Left lobe of liver (tissue), 2 donors: ENCODE results near the gene TYW1B. TPM values are rescaled to one million over a fixed set of nuclear protein-coding genes. Genes with fewer than 3 reads are reported as not detected.
"Not testable (repeated sequence)": the region's sequence is repeated elsewhere in the genome, so short reads cannot be mapped to it uniquely, and the experiment has no call there.

Source experiments
- ATAC-seq: fragments of 200-7000 bp; cut with Tn5 transposase; one replicate; pipeline ENCODE4 v1.9.1; 2020; ENCODE audit warnings: mild to moderate bottlenecking, moderate library complexity
- DNase-seq: peaks from one replicate; pipeline ENCODE4 v3.0.0-alpha.2; 2020; ENCODE audit warnings: low spot score
- total RNA-seq: library from RNA; stranded (reverse); gene quantifications from one replicate; pipeline ENCODE4 v1.2.1, GENCODE V29; 2021
- donor health status: DM: no; HTN: no; CAD: no; lungs with moderate emphysema.
- donor health status: DM: no; HTN: yes; CAD: no.

TYW1B gene
- total RNA-seq, 1 donor from 2014 or later: 1.5 TPM

DNA sequence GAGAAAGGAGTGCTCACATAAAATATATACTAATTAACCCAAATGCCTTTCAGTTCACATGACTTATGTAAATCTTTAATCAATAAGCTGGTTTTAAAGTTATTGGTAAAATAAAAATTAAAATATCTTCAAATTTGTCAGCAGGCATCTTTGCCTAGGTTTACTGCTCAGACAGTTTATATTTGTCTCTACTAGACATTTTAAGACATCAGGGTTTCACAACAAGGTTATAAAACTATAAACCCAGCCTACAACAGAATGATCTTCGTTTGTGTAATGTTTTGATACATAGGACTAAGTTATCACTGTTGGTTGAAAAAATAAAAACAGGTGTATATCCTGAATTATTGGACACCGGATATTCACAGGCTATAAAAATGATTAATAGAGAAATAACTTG lies 67.4 kb downstream of the TYW1B start:
- ATAC-seq: no peak
- no peak for DNase-seq

GRCh38 chr7:72754312-72754711 lies 73.7 kb downstream of the TYW1B start:
- peak; percentile 38 for ATAC-seq
- DNase-seq: no peak

DNA sequence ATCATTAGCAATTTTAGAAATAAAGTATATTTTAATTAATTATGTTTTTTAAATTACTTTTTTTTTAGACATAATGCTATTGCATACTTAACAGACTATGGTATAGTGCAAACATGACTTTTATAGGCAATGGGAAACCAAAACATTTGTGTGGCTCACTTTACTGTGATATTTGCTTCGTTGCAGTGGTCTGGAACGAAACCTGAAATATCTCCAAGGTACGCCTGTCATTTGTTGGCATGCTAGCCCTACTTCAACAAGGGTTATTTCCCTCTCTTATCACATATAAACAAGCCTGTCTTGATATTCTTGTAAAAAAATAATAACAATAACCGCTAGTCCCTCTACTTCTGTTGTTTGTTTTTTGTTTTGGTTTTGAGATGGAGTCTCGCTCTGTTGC lies 74.2 kb downstream of the TYW1B start:
- ATAC-seq (no peak), DNase-seq (no peak)

DNA sequence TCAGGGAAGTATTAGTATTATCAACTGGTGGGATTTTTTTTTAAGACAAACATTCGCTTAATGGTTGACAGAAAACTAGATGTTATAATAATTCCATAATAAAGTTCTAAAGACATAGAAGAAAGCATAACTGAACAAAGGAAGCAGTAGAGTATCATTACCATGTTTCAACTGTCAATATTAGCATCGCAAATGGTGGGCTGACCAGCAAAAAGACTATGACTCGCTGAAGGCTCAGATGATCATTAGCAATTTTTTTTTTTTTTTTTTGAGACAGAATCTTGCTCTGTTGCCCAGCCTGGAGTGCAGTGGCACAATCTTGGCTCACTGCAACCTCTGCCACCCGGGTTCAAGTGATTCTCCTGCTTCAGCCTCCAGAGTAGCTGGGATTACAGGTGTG lies 74.8 kb downstream of the TYW1B start:
- DNase-seq, ATAC-seq: not testable (repeated sequence)

GRCh38 chr7:72751978-72752377 lies 76.0 kb downstream of the TYW1B start:
- ATAC-seq: no peak
- no peak for DNase-seq

- DNase-seq (no peak), ATAC-seq (no peak)
Measured at GRCh38 chr7:72751378-72751777, 76.6 kb downstream of the TYW1B start.

DNA sequence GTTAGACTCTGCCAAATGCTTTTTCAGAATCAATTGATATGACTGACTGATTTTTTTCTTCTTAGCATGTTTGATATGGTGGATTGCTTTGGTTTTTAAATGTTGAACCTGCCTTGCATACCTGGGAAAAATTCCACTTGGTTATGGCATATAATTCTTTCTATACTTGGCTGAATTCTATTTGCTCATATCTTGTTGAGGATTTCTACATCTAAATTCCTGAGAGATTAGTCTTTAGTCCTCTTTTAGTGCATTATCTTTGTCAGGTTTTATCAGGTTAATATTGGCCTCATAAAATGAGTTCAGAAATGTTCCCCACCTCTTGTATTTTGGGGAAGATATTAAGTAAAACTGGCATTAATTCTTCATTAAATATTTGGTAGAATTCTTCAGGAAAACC lies 79.4 kb downstream of the TYW1B start:
- not testable (repeated sequence) for DNase-seq, ATAC-seq

GRCh38 chr7:72744244-72744926 lies 83.6 kb downstream of the TYW1B start:
- not testable (repeated sequence) for DNase-seq

GRCh38 chr7:72743801-72744200 lies 84.2 kb downstream of the TYW1B start:
- not testable (repeated sequence) for ATAC-seq, DNase-seq

More at GRCh38 chr7:72744244-72744926, 83.6 kb downstream of the TYW1B start:
- ATAC-seq: peak; percentile 60

DNA sequence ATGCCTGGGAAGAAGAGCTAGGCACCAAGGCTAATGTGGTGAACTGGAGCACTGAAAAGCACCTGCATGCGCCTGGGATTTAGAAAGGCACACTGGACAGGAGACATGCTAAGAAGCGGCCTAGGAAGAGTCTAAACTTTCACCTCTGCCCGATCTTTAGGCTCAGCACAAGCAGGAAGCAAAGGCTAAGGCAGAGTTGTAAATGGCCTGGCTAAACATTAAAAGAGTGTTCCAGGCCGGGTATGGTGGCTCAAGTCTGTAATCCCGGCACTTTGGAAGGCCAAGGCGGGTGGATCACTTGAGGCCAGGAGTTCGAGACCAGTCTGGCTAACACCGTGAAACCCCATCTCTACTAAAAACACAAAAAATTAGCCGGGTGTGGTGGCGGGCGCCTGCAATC lies 88.3 kb downstream of the TYW1B start:
- not testable (repeated sequence) for ATAC-seq, DNase-seq

- not testable (repeated sequence) for ATAC-seq, DNase-seq
Measured at GRCh38 chr7:72735855-72736254, 92.1 kb downstream of the TYW1B start.

DNA sequence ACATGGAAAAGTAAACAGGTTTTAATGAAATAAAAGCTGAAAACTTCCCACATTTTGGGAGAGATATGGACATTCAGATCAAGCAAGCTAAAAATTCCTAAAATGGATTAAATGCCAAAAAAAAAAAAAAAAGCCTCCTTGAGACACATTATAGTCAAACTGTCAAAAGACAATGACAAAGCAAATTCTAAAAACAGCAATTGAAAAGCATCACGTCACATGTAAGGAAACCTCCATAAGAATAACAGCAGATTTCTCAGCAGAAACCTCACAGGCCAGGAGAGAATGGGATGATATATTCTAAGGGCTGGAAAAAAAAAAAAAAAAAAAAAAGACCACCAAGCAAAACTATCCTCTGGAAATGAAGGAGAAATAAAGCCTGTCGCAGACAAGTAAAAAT lies 97.2 kb downstream of the TYW1B start:
- not testable (repeated sequence) for DNase-seq, ATAC-seq

DNA sequence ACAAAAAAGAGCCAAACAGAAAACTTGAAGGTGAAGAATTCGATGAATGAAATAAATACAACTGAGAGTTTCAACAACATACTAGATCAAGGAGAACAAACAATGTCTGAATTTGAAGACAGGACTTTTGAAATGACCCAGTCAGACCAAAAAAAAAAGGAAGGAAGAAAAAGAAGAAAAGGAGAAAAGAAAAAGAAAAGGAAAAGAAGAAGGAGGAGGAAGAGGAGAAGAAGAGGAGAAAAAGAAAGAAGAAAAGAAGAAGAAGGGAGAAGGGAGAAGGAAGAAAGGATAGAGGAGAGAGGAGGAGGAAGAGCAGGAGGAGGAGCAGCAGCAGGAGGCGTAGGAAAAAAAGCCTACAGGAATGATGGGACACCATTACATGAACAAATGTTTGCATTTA lies 97.6 kb downstream of the TYW1B start:
- not testable (repeated sequence) for ATAC-seq, DNase-seq

DNA sequence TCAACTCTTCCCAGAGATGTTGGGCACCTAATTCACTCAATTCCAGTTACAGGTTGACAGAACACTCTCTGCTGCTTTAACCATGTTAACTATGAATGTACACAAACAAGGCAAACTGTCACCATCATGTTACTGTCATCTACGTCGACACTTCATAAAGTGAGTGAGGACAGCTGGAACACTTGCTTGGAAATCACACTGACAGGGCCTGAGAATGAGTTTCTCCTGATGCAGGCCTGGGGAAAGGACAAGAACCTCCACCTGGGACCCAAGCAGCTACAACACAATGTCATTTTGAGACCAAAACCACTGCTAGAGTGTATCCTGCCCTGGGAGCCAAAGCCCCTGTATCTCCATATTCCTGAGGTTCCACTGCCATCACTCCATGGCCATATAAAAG lies 98.9 kb downstream of the TYW1B start:
- DNase-seq, ATAC-seq: not testable (repeated sequence)

DNA sequence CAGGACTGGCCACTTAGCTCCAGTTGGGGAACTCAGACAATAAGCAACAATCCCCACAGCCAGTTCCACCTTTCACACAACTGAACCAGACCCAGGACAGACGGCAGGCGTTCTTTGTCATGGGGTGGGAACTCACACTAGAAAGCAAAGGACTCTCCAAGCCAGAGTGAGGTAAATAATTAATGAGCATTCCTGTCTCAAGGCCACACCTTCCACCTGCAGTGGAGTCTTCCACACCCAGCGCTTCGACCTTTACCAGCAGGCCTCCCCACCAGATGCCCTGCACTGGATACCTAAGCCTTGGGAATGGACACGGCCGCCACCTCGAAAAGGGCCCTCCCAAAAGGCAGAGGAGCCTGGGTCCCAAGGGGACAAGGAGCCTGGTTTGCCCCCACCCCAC lies 105.3 kb downstream of the TYW1B start:
- not testable (repeated sequence) for DNase-seq, ATAC-seq

- not testable (repeated sequence) for DNase-seq, ATAC-seq
Measured at GRCh38 chr7:72720890-72721289, 107.1 kb downstream of the TYW1B start.

DNA sequence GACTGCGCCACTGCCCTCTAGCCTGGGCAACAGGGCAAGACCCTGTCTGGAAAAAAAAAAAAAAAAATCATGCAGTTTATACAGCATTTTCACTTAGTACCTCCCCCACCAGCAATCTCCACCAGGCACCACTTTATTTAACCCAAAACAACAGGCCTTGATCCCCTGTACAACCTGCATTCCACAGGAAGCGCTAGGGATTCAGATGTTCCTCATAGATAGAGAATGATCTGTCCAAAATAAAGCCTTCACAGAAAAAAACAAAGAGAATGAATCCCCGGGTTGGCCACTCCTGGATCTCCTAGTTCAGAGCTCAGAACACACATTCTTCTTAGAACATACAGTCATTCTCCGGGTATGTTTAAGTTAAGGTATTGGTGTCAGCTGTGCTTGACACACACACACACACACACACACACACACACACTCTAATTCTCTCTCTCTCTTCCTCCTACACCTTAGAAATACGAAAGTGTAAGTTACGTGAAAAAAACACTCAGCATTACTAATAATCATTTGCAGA lies 110.7 kb downstream of the TYW1B start:
- not testable (repeated sequence) for DNase-seq, ATAC-seq

DNA sequence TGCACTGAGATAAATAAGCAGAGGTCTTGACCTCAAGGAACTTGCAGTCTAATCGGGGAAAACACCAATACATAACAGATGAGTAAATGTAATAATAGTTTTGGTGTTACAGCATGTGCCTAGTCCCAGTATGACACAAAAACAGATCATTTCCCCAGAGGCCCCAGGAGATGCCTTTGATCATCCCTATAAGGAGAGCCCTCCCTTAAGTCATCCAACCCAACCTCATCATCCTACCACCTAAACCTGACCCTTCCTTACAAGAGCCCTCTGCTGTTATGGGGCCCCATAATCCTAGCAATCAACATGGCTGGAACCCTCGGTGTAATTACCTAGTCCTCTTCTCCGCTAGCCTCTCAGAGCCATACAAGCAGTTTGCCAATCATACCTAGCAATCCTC lies 116.1 kb downstream of the TYW1B start:
- not testable (repeated sequence) for DNase-seq, ATAC-seq

DNA sequence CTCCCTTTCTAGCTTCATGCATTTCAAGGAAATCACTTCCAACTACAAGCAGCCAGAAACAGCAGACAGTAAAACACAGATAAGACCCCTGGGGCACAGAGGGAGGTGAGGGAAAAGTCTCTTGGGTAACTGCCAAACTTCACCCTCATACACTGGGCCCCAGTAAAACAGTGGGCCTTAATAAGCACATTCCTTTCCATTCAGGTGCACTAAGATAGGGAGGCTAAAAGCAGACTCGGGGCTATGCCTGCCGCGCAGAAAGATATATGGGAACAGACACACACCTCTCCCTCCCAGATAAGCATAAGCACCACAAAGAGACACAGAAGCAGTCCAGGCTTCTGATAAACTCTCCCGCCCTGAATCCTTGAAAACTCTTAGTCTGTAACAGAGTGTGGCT lies 117.0 kb downstream of the TYW1B start:
- ATAC-seq: no peak
- DNase-seq: no peak

GRCh38 chr7:72709909-72710308 lies 118.1 kb downstream of the TYW1B start:
- ATAC-seq: no peak
- DNase-seq: no peak

DNA sequence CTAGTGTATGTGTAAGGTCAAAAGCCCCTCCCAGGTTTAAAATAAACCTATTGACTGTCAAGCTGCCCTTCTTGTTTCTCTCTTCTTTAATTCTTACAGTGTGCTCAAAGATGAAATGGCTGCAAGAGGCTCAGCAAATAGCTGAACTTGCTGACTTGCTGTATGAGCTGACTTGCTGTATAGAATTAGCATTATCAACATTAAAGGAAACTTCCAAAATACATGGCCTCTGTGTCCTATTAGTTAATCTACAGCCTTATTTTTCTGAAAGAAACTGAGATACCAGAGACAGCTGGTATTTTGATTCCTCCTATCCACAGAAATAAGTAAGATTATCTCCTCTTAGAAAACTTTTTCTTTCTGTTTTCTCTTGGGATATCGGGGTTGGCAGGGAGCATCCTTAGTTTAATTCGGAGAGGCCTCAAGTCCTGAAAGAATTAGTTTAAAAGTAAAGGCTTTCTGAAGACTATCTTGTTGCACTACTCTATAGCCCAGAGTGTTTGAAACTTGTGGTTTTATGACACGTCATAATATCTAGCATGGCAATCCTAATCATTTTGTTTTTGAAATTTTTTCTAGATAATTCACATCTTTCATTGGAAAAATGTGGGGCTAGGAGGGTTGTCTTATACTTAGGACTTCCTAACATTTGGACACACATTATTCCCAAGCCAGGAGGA lies 119.5 kb downstream of the TYW1B start:
- ATAC-seq: not testable (repeated sequence)

DNA sequence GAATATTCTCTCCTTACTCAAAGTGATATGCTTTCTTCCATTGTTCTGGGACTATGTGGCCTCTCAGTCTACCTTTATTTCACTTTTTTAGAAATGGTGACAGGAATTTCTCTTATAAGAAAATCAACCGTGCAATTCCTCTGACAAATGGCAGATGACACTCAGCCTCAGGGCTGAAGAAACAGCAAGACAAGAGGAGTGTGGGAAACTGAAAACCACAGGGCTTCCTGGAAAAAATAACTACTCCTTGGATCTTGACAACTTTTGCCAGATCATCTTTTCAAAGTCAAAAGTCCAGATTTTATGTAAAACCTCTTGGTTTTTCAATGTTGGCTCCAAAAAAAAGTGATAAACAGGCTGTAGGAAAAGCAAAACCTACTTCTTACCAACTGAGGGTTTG lies 121.5 kb downstream of the TYW1B start:
- DNase-seq: no peak
- no peak for ATAC-seq

More for the DNA sequence above, 119.5 kb downstream of the TYW1B start:
- DNase-seq: not testable (repeated sequence)
